SU-DHL-6 (cell line): ENCODE measurements around the gene PLEKHS1.

ENCODE experiments used
- H2AFZ ChIP-seq: fragments of 200-600 bp; sonication (generic); 2 replicates; pipeline ENCODE4 v1.6.1; 2014; ENCODE audit warnings: low read depth, mild to moderate bottlenecking, moderate library complexity, mixed read lengths, antibody characterized with exemption, low read length; ENCODE audit not compliant: severe bottlenecking
- H3F3A ChIP-seq: fragments of 200-600 bp; shearing (Covaris generic); 2 replicates; pipeline ENCODE4 v1.6.0; 2016; ENCODE audit warnings: antibody characterized with exemption, mild to moderate bottlenecking; ENCODE audit not compliant: insufficient read depth
- H3K27ac ChIP-seq: fragments of 200-600 bp; sonication (generic); 2 replicates; pipeline ENCODE4 v1.5.1; 2016; ENCODE audit warnings: low read depth, mild to moderate bottlenecking, low read length, moderate library complexity, mixed read lengths
- H3K27me3 ChIP-seq: fragments of 200-600 bp; sonication (generic), shearing (Covaris generic); 2 replicates; pipeline ENCODE4 v1.6.0; 2014; ENCODE audit warnings: mild to moderate bottlenecking, low read length
- H3K36me3 ChIP-seq: fragments of 200-600 bp; sonication (generic); 2 replicates; pipeline ENCODE4 v1.6.1; 2014; ENCODE audit warnings: mild to moderate bottlenecking, low read length, mixed read lengths
- H3K4me2 ChIP-seq: fragments of 300-600, 200-600 bp; shearing (Covaris generic), sonication (generic); 2 replicates; pipeline ENCODE4 v1.6.0; 2014; ENCODE audit warnings: low read length, low read depth, mild to moderate bottlenecking; ENCODE audit not compliant: poor library complexity, severe bottlenecking
- H3K4me3 ChIP-seq: fragments of 200-600 bp; sonication (generic); 2 replicates; pipeline ENCODE4 v1.5.1; 2014; ENCODE audit warnings: antibody characterized with exemption, low read length, mild to moderate bottlenecking, mixed read lengths; ENCODE audit not compliant: insufficient read depth, poor library complexity, severe bottlenecking
- H3K79me2 ChIP-seq: fragments of 200-600 bp; sonication (generic); 2 replicates; pipeline ENCODE4 v1.6.1; 2014; ENCODE audit warnings: mild to moderate bottlenecking, low read length, moderate library complexity; ENCODE audit not compliant: insufficient read depth
- H3K9ac ChIP-seq: fragments of 200-600 bp; sonication (generic); 2 replicates; pipeline ENCODE4 v1.7.0; 2014; ENCODE audit warnings: mild to moderate bottlenecking, low read length
- H3K9me2 ChIP-seq: fragments of 200-600 bp; sonication (generic); replicated peaks from 2 replicates; pipeline ENCODE4 v1.6.1; 2014; ENCODE audit warnings: low read length; ENCODE audit not compliant: insufficient read depth
- H3K9me3 ChIP-seq: fragments of 200-600 bp; sonication (generic); 2 replicates; pipeline ENCODE4 v1.6.1; 2014; ENCODE audit warnings: low read length, mixed read lengths; ENCODE audit not compliant: insufficient read depth
- H4K20me1 ChIP-seq: fragments of 200-600 bp; sonication (generic); 2 replicates; pipeline ENCODE4 v1.6.1; 2014; ENCODE audit warnings: low read depth, mild to moderate bottlenecking, antibody characterized with exemption, low read length, moderate library complexity, mixed read lengths
- CTCF ChIP-seq: fragments of 200-600 bp; sonication (generic); IDR thresholded peaks from one replicate; pipeline ENCODE4 v1.5.1; 2017; ENCODE audit warnings: antibody characterized with exemption, mild to moderate bottlenecking, low read length, moderate library complexity; ENCODE audit not compliant: insufficient read depth, poor library complexity, severe bottlenecking
- EZH2phosphoT487 ChIP-seq: fragments of 200-600 bp; sonication (generic), shearing (Covaris generic); conservative IDR thresholded peaks from 2 replicates; pipeline ENCODE4 v1.6.1; 2018; ENCODE audit warnings: mild to moderate bottlenecking, antibody characterized with exemption, low read length, moderate library complexity, mixed read lengths

PLEKHS1 gene

DNA sequence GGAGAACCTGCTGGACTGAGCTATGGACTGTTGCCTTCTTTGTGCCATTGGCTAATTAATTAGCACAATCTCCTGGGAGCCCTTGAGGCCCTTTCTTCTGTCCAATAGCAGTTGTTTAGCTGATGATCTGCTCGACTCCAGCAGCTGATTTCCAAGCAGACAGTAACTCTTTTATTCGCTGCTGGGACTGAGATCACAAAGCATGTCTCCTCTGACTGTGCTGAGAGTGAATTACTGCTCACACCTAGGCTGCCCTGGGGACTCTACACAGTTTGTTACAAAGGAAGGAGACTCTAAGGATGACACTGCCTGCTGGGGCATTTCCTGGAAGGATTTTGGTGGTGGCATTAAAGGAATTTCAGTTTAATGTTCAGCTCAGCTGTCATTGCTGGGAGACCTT is 40.3 kb upstream of the PLEKHS1 start:
- H3K27me3 ChIP-seq = no peaks in the 10 kb centered on the region
- H2AFZ ChIP-seq = no peak overlapping the region
- no peaks in the 10 kb centered on the region for H4K20me1 ChIP-seq
- H3K9me2 ChIP-seq = no peaks in the 10 kb centered on the region
- H3K4me2 ChIP-seq = no peak overlapping the region
- H3F3A ChIP-seq = no peaks in the 10 kb centered on the region
- no peaks in the 10 kb centered on the region for H3K79me2 ChIP-seq
- no peak overlapping the region for H3K27ac ChIP-seq
- no peaks in the 10 kb centered on the region for H3K36me3 ChIP-seq
- TF ChIP-seq EZH2phosphoT487 (no peak), CTCF (no peak)
- H3K4me3 ChIP-seq = no peak overlapping the region
- no peaks in the 10 kb centered on the region for H3K9me3 ChIP-seq
- H3K9ac ChIP-seq = no peak overlapping the region

DNA sequence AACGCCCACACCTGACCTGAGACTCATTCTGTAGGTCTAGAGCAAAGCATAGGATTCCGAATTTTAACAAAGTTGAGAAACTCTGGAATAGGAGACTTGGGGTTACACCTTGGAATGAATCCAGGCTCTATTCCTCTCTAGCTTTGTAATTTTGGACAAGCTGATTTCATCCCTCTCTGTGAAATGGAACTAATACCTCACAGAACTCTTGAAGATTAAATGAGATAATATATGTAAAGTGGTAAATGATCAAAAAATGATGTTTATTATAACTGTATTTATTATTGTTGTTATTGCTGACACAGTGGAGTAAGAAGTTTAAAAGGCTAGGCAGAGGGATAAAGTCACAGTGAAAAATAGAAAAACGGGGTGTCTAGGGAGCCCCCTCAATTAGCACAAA is 39.5 kb upstream of the PLEKHS1 start:
- Histone ChIP-seq H3K4me3 (no peak overlapping the region), H3K27ac (no peak overlapping the region), H3F3A (no peaks in the 10 kb centered on the region), H2AFZ (no peak overlapping the region), H3K4me2 (no peak overlapping the region), H3K9me3 (no peaks in the 10 kb centered on the region), H3K9me2 (no peaks in the 10 kb centered on the region), H3K27me3 (no peaks in the 10 kb centered on the region), H3K79me2 (no peaks in the 10 kb centered on the region), H3K36me3 (no peaks in the 10 kb centered on the region), H4K20me1 (no peaks in the 10 kb centered on the region), H3K9ac (no peak overlapping the region)
- TF ChIP-seq EZH2phosphoT487 = no peak
- TF ChIP-seq CTCF = no peak

DNA sequence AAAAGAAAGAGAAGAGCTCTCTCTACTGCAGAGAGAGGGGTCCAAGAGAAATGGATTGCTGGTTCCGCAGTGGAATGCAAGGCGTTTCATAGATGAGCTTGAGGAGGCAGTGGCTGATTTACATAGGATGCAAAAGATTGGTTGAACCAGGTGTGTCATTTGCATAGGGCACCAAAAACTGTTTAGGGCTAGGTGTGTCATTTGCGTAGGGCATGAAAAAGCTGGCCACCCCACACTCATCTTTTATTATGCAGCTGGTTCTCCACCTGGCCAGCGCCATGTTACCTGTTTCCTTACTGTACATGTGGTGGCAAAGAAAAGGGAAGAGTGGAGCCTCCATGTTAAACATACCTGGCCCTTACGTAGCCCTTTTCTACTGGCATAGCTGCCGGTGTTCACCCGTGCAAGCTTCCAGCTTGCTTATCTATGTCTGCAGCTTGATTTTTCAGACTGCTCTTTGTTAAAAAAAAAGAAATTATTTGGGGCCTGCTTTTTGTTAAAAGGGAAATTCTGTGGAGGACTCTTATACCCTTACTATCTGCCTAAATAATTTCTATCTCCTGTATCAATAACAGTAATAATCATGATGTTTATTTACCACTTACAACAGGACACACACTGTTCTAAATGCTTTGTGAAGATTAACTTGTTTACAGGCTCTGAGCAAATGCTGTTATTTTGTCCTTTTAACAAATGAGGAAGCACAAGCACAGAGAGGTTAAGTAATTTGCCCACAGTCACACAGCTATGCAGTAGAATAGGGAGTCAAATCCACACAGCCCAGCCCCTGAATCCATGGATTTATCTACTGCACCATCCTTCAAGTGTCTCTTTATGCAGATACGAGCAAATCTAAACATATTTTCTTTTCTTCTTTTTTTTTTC is 38.5 kb upstream of the PLEKHS1 start:
- Histone ChIP-seq H3K9ac (no peak overlapping the region), H3K27ac (no peak overlapping the region), H3K9me3 (no peaks in the 10 kb centered on the region), H3K4me3 (no peak overlapping the region), H3K36me3 (no peaks in the 10 kb centered on the region), H3K27me3 (no peaks in the 10 kb centered on the region), H3K4me2 (no peak overlapping the region), H3K9me2 (no peaks in the 10 kb centered on the region), H3F3A (no peaks in the 10 kb centered on the region), H4K20me1 (no peaks in the 10 kb centered on the region), H2AFZ (no peak overlapping the region), H3K79me2 (no peaks in the 10 kb centered on the region)
- no peak for TF ChIP-seq CTCF
